GM19455 (cell line): ENCODE results near the gene KYAT1.
A peak's percentile ranks its signal among the peaks of the same experiment; 100 is the strongest.
"Not testable (repeated sequence)": the region's sequence is repeated elsewhere in the genome, so short reads cannot be mapped to it uniquely, and the experiment has no call there.

ENCODE experiments used
- ATAC-seq: cut with Tn5 transposase; IDR thresholded peaks from one replicate; pipeline ENCODE4 v1.9.1; 2021; ENCODE audit not compliant: unreplicated experiment

KYAT1 gene

DNA sequence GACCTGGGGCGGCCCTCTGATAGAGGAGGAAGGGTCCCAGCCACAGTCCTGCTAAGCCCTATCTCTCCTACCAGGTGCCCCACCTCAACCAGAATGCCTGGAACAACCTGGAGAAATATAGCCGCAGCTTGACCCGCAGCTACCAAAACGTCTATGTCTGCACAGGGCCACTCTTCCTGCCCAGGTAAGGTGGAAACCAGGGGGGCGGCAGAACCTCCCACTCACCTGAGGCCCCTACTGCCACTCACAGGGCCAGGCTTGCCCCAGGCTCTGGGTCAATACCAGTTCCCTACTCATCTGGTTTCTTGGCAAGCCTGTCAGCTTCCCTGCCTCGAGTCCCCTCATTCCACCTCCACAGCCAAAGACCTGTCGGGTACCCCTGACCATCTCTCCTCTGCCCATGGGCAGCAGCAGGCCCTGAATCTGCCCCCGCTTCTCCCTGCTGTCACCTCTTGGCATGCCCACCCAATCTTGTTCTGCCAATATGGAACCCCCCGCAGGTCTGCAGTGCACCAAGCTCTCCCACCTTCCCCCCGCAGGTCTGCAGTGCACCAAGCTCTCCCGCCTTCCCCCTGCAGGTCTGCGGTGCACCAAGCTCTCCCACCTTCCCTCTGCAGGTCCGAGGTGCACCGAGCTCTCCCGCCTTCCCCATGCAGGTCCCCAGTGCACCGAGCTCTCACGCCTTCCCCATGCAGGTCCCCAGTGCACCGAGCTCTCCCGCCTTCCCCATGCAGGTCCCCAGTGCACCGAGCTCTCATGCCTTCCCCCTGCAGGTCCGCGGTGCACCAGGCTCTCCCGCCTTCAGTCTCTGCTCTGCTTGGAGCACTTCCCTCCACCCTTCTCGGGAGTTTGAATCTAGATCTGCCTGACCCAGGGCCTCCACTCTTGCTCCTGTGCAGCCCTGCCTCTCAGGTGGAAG is 60.8 kb downstream of the KYAT1 start:
- ATAC-seq = no peak

- ATAC-seq = no peak
Observed at GRCh38 chr9:128819716-128820664, 61.8 kb downstream of the KYAT1 start.

DNA sequence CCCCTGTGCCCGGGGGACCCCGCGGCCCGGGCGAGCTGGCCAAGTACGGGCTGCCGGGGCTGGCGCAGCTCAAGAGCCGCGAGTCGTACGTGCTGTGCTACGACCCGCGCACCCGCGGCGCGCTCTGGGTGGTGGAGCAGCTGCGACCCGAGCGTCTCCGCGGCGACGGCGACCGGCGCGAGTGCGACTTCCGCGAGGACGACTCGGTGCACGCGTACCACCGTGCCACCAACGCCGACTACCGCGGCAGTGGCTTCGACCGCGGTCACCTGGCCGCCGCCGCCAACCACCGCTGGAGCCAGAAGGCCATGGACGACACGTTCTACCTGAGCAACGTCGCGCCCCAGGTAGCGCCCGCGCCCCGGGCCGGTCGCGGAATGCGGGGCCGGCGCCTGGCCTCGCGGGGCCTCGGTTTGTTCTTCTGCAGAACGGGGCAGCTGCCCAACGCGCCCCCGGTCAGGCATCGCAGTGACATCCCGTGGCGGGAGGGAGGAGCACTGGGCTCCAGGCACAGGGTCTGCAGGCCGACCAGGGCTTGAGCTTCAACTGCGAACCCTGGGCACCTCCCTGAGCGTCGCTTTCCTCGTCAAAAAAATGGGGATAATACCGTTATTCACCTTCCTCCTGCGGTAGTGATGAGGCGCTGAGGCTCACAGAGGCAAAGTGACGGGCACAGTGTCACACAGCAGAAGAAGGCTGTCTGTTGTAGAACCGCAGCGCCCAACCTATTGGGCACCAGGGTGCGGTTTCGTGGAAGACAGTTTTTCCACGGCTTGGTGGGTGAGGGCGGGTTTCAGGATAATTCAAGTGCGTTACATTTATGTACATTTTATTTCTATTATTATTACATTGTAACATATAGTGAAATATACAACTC is 62.7 kb downstream of the KYAT1 start:
- ATAC-seq = peak; percentile 26

DNA sequence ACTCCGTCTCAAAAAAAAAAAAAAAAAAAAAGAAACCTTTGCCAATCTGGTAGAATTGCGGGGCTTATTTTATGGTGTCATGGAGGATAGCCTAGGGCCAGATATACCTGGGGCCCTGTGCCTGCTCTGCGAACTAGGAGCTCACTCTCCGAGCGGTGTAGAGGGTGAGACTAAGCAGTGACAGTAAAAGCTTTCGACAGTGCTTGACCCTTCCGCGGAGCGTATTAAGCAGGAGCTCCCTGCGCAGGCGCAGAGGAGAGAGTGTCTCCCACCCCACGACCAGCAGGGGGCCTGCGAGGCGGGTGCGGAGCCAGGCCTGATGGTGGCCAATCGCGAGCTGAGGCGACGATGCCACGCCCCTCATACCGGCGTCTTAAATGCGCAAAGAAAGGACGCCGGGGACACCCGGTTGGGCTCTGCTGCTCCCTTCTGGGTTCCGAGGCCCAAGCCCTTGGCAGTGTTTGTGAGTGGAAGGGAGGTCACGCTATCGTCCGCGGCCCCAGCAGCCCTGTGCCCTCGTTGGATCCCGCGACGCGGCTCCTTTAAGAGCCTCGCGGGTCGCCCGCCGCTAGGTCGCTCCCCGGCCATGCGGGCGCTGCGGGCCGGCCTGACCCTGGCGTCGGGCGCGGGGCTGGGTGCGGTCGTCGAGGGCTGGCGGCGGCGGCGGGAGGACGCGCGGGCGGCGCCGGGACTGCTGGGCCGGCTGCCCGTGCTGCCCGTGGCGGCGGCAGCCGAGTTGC is 63.5 kb downstream of the KYAT1 start, which contains the start of gene ENDOG:
Gene ENDOG (plus strand): TSS at position 402 of the 740 bp plus-strand sequence. CDS start 185 bp downstream, at position 587.
- ATAC-seq = peak; percentile 87

GRCh38 chr9:128810873-128811272 is 70.9 kb downstream of the KYAT1 start:
- no peak for ATAC-seq

DNA sequence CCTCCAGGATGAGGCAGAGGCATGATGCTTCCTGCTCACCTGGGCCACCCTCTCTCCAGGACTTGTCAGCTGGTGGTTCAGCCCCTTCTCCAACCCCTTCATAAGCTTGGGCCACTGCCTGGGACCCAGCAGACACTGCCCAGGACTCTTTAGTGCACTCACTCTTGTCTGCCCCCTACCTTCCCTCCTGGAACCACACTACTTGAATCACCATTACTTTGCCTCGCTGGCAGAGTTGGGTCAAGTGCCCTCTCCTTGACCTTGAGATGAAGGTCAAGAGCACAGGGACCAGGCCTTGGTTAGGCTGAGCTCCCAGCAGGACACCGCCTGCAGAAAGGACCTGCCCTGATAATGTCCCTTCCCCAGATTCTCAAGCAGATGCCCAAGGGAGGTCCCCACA is 71.9 kb downstream of the KYAT1 start:
- ATAC-seq = no peak

- ATAC-seq = no peak
Observed at GRCh38 chr9:128809036-128809599, 72.6 kb downstream of the KYAT1 start.

DNA sequence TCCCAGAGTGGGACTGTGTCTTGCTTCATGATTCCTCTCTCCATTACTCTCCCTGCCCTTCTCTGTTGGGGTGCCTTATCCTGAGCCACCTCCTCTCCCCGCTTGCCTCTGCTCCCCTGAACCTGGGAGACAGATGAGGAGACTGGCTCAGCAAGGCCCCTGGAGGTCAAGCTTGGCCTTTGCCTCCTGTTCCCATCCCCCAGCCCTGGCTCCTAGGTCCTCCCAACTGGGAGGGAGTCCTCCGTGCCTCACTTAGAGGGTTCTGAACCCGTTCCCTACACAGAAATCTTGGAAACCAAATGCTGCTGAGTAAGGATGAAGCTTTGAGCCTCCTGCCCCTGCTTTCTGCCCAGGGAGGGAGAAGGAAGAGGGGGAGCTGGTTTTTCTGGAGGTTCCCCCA is 73.2 kb downstream of the KYAT1 start:
- ATAC-seq = no peak

DNA sequence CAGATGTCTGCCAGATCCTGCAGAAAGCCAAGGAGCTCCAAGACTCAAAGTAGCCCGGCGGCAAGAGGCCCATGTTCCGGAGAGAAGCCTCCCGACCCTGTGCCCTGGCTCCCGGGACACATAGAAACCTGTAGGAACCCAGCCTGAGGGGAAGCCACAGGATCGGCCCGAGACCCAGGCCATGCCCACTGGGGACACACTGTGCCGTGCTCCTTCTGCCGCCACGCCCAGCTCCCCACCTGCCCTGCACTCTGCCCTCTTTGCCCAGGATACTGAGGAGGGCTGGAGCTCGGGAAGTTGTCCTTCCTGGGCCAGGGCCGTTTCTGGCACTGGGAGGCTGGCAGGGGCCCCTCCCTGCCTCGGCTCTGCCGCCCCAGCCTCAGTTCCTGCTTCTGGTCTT is 73.9 kb downstream of the KYAT1 start:
- no peak for ATAC-seq

DNA sequence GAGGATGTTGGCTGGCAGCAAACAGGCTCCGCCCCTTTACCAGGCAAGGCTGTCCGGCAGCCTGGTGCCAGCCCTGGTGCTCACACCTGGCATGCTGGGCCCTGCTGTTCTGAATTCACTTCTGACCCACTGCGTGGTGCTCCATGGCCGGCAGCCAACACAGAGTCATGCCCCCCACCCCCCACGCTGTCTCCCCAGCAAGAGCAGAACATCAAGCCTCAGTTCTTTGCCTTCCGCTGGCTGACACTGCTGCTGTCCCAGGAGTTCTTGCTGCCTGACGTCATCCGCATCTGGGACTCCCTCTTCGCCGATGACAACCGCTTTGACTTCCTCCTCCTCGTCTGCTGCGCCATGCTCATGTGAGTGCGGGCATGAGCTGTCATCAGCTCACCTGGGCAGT is 76.1 kb downstream of the KYAT1 start:
- no peak for ATAC-seq

- ATAC-seq = no peak
Observed at GRCh38 chr9:128802482-128802881, 79.3 kb downstream of the KYAT1 start.

DNA sequence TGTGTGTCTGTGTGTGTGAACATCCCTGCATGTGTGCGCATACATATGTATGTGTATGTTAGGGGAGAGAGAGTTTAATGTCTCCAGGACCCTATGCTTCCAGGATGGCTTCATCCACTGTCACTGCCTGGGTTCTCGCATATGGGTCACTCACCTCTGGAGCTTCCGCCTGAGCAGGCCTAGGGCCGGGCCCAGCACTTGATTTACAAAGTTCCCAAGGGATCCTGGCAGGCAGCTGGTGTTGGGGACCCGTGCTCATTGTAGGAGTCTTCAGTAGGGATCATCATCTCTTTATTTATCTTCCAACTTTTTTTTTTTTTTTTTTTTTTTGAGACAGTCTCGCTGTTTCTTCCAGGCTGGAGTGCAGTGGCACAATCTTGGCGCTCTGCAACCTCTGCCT is 81.7 kb downstream of the KYAT1 start:
- ATAC-seq = no peak

- ATAC-seq = no peak
Observed at GRCh38 chr9:128798896-128799295, 82.9 kb downstream of the KYAT1 start.

DNA sequence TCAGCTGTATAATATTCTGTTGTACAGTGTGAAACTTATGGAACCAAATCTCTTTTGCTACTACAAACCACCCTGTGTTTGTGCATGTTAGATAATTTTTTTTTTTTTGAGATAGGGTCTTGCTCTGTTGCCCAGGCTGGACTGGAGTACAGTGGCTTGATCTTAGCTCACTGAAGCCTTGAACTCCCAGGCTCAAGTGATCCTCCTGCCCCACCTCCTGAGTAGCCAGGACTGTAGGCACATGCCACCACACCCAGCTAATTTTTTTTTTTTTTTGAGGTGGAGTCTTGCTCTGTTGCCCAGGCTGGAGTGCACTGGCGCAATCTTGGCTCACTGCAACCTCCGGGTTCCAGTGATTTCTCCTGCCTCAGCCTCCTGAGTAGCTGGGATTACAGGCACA is 86.8 kb downstream of the KYAT1 start:
- not testable (repeated sequence) for ATAC-seq

GRCh38 chr9:128792978-128793686 is 88.6 kb downstream of the KYAT1 start:
- ATAC-seq = no peak

GRCh38 chr9:128792134-128792533 is 89.6 kb downstream of the KYAT1 start:
- no peak for ATAC-seq

- no peak for ATAC-seq
Observed at GRCh38 chr9:128790536-128790935, 91.2 kb downstream of the KYAT1 start.

DNA sequence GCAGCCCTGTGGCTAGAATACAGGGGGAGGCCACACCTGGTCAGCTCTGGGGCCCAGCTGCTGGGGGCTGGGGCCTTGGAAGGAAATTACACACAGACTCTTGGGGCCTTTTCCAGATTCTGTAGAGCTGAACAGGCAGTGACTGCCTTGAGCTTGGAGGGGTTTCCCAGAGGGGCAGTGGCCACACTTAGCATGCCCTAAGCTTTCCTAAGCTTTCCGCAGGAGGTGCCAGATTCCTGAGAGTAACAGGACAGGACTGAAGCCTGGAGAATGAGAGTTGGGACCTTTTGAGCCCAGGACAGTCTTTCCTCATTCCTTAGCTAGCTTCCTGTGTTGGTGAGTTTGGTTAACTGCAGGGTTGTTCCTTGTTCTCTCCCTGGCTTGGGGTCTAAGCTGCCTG is 93.3 kb downstream of the KYAT1 start:
- no peak for ATAC-seq

DNA sequence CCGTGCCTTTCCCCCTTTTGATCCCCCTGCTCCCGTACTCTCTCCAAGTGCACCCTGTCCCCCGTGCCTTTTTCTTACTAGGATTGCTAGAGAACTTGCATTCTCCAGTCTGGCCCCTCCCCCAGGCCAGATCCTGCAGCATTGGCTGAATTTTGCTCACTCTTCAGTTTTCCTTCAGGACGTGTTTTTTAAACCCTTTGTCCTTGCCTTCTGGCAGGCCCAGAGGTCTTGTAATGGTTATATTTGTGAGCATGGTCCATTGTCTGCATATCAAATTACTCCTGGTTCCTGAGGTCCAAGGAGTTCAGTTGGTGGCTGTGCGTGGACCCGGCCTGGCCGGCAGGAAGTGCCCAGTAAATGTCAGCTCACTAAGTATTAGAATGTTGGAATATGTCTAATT is 94.1 kb downstream of the KYAT1 start:
- no peak for ATAC-seq
